Stimulated activated CD8-positive, alpha-beta memory T cell treated with anti-CD3 and anti-CD28 coated beads, Interleukin-7, amount 100 ng/mL, for 1 hour (primary cell): ENCODE data around the gene SFXN5.
A peak's percentile ranks its signal among the peaks of the same experiment; 100 is the strongest.
"Not testable (repeated sequence)": the region's sequence is repeated elsewhere in the genome, so short reads cannot be mapped to it uniquely, and the experiment has no call there.

Experiments used
- DNase-seq, 2 donors: peaks; one replicate each; pipeline ENCODE4 v3.0.0-alpha.2; 2020; ENCODE audit warnings: low read depth in 2 of 2

The SFXN5 gene

DNA sequence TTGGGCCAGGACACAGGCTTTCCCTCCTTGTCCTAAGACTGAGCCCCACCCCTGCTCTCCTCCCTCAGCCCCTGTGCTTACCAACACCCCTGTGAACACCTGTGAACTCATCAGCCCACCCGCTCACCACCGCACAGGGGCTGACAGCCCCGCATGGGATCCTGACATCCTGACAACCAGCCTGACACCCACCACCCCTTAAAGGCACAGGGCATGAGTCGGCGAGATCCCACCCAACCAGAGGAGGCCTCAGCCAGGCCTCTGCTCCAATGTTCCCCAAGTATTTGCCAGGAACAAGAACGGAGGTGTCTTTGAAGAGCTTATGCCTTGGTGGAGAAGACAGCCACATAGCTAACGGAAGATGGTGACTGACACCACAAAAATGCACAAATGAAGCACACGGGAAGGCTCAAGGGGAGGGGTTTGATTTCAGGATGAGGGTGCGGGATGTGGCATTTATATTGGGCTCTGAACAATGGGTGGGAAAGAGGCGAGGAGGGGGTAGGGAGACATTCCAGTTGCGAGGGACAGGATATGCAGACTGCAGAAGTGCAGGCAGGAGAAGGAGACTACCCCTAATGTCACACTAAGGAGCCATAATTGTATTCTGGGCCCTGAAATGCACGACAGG is 30.2 kb upstream of the SFXN5 start:
- no peak for DNase-seq

DNA sequence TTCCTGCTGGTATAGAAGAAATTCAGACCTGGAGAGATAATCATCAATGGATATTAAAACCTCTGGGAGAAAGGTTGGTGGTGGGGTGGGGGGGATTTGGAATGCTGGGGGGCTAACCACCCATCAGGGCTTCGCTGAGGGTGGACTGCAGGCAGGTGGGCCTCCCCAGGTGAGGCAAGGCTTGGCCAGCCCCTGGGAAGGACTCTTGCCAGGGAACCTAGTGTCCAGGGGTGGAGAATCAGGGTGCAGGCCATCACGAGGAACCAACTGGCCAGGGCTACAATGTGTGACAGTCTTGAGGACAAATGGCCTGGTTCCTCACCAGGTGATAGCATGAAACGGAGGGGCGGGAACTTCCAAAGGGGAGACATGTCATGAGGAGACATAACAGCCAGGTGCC is 29.4 kb upstream of the SFXN5 start:
- no peak for DNase-seq

DNA sequence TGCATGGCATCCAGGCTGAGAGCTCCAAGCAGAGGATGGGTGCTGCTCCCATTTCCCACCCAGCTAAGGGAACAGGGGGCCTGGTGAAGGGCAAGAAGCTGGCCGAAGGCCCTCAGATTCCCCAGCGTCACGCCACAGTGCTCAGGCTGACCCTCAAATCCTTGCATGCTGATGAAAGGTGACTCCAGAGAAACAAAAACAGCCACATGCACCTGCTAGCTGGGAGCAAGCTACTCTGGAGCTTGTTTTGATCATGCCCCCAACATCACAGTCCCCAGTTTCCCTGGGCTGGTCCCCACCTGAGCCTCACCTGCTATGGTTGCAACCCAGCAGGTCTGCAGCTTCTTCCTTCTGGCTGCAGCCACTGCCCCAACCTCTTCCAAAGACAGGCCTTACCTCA is 28.0 kb upstream of the SFXN5 start:
- no peak for DNase-seq

DNA sequence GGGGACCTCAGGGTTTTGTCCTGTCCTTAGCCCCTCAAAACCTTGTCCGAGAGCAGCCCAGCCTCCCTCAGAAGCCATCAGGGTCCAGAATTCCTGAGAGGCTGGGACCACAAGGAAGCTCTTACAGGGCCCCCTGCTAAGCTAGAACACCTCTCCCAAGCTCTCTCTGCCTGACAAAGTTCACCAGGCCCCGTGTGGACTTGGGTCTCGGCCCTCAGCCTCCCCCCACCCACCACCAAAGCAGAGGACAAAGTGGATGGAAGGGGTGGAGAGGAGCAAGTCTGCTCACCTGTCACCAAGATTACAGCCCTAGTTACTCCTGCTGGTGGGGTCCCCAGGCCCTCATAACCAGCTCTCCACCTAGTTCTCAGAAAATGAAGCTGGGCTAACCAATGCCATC is 24.4 kb upstream of the SFXN5 start:
- no peak for DNase-seq

DNA sequence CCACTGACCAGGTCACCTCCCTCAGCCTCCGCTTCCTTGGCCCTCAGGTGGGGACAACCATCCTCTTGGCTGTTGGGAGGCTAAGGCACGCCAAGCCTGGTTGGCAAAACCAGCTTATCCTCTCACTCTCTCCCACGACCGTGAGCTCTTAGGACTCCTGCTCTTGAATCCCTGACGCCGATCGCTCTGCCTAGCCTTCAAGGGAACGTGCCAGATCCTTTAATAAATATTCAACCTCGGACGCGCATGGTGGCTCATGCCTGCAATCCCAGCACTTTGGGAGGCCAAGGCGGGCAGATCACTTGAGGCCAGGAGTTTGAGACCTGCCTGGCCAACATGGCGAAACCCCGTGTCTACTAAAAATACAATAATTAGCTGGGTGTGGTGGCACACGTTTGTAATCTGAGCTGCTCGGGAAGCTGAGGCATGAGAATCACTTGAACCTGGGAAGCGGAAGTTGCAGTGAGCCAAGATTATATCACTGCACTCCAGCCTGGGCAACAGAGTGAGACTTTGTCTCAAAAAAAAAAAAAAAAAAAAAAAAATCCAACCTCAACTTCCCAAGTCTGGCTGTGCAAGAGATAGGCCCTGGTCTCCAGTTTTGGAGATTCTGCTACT is 22.2 kb upstream of the SFXN5 start:
- DNase-seq = not testable (repeated sequence)

DNA sequence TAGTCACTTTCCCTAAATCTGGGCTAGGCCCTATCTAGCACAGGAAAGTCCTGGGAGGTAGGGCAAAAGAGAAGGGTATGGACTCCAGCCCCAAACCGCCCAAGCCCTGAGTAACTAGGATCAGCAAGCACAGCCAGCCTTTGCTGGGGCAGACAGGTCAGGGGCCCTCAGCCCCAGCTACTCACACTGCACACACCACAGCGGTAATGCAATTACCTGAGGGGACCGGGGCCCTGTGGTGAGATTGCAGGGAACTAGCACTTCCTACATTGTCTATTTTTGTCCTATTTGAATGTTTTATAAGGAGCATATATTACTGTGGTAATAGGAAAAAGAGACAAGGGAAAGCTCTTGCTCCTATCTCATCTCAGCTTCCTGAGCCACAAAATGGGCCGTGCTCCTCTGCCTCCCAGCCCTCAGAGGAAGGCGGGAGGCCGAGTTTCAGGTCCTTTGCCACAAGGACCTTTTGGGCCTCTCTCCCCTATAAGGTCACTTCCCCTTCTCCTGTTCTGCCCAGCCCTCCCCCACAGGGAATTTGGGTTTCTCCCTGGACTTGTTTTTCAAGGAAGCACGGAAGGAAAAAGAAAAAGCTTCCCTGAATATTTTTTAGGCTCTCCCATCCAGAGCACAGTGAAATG is 20.8 kb upstream of the SFXN5 start:
- DNase-seq = no peak

DNA sequence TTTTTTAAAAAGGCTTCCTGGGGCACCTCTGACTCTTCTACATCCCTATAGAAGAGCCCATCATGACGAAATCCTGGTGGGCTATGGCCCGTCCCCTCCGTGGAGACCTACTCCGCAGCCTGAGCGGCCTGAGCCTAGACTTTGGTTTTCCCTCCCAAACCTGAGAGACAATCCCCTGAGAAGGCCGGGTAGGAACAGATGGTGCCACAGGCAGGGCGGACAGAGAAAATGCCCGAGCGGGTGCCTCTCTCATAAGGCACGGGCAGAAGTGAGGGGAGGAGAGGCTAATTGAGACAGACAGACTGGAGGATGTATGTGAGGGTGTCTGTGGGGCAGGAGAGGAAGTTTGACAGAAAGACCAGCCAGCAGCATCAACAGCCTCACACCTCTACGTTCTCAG is 20.2 kb upstream of the SFXN5 start:
- no peak for DNase-seq

DNA sequence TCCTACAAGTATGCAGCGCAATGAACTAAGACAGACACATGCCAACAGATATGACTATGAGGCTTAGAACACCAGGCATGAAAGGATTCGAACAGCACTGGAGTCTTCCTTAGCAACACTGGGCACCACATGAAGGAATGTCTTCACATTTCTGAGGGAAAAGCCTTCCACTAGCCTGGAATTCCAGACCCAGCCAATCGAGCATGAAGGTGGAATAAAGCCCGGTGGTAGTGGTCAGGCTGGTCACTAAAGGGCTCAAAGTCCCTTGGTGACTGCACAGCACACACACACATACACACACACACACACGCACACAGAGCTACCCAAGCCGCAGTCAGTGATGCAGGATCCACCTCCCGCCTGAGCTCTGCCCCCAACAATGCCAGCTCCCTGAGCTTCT is 19.7 kb upstream of the SFXN5 start:
- no peak for DNase-seq

DNA sequence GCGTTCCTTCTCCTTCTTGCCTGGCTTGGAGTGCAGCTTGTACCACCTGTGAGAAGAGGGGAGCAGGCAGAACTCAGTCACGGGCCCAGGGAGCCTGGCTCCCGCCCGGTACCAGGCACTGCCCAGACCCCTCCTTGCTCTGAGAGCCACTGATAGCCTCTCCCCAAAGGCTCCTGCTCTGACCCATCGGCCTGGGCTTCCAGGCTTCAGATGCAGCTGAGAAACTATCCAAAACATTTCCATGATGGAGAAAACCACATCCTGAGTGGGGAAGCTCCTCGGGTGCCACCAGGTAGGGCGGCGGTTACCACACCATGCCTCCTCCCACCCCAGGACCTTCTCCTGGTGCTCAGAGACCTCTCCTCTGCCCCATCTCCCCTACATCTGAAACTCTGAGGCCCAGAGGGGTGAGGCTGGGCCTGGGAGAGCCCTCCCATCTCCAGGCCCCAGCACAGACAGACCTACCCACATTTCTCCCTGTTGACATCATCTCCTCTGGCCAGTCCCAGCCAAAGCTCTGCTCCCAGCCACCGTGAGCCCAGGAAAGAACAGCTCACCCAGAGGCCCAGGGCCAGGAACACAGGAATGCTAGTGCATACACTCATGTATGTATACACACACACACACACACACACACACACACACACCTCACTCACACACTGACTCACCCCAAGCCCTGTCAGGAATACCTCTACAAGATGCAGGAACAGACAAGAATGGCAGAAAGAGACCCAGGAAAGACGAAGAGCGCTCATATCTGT is 17.9 kb upstream of the SFXN5 start:
- no peak for DNase-seq

DNA sequence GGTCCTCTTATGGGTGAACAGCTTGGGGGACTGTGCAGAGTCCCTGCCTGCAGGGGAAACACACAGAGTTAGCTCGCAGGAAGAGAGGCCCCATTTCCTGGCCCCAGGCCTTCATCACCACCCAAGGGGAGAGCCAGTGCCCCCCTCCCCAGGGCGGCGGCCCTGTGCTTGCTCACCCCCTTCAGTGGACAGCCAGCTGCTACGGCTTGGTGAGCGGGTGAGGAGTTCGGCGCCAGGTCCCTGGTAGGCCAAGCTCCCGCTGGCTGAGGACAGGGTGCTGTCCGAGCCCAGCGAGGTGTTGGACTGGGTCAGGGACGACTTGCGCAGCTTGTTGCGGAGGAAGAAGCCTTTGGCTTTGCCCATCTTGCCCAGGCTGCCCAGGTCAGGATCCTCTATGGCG is 17.2 kb upstream of the SFXN5 start:
- no peak for DNase-seq

DNA sequence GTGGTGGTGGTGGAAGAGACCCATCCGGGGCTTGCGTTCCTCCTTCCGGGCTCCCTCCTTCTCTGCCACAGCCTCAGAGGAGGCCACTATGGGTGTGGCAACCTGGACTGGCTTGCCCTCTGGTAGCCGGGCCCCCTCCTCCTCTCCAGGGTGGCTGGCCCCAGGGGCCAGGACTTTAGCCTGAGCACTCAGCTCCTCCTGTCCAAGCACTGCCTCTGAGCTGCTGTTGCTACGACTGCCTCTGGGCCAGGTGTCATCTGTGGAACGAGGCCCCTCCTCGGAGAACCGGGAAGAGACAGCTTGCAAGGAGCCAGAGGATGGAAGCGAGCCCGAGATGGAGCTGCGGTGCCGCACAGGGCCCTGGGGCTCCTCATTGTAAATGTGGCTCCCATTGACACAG is 16.7 kb upstream of the SFXN5 start:
- no peak for DNase-seq

DNA sequence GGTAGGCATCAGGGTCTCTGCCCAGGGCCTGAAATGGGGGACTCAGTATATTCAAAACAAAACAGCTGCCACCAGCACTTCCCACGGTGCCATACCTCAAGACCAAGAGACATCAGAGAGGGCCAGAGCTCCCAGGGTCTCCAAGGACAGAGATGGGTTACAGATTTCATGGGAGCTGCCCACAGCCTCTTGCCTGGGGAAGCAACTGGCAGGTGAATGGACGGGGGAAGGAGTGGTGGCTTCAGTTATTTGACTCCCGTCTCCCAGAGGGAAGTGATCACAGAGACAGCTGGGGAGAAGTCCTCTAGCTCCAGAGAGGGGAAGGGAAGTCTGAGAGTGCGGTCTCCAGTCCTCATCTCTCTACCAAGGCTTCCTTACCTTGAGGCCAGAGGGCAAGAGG is 15.8 kb upstream of the SFXN5 start:
- DNase-seq = no peak

DNA sequence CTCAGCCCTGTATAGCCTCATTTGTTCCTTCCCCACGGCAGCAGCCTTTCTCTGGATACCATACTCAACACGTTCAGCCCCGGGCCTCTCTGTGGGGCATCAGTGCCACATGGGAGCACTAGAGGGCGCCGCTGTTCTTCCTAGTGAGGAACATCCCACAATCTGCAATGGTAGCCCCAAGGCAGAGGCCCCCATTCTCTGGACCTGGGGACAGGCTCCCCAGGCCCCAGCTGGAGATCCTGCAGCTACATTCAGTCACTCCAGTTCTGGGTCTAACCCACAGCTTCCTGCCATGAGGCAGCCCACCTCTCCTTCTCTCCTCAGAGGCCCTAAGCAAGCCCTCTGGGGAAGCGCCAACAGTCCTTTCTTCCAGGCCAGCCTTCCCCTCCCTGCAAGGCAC is 14.2 kb upstream of the SFXN5 start:
- DNase-seq = peak; percentile 59 to 71

DNA sequence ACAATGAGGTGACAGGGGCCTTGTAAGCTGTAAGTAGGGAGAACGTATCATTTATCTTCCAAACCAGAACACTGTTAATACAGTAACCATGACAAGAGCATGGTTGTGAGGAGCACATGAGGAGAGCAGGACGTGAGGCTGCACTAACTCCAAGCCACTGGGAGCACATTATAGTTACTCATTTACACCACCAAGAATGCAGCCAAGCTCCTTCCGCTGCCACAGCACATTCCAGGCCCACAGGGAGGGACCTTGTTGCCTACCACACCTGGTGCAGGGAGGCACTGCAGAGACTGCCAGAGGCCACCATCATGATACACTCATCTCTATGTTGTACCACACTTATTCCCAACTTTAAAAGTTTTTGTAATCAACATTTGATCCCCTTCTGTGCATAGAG is 13.5 kb upstream of the SFXN5 start:
- DNase-seq = no peak

DNA sequence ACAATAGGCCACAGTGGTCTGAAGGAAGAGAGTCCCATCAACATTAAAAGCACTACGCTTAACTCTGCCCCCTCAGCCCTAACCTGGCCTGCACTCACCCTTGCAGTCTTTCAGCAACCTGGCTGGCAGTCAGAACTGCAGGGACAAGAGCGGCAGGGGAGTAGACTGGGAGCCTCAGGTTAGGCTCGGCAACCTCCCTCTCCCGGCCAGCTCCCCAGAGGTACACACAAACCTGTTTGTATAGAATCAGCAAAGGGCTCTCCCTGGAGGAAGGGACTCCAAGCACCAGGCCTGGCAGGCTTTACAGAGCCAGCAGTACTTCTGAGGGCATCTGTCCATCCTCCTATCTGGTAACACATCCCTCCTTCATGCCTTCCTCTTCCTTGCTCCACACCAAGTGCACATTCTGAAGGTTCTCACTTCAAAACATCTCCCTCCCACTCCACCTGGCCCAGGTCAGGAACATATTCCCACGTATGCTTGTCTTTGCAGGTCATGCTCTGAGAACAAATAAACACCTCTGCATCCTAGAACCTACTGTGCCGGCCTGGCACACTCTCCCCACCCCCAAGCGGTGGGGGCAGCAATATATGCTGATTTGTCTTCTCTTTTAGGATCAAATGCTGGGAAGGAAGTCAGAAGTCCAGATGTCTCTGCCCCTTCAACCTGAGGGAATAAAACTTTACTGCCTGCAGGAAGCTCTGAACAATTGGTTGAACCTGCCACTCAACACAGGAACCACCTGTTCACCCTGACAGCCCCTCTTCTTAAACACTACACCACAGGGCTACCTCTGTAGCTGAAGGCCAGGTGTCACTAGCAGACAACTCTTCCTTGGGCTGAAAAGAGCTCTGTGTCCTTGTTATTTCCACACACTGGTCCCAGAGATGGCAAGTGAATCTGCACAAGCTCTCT is 12.6 kb upstream of the SFXN5 start:
- no peak for DNase-seq

DNA sequence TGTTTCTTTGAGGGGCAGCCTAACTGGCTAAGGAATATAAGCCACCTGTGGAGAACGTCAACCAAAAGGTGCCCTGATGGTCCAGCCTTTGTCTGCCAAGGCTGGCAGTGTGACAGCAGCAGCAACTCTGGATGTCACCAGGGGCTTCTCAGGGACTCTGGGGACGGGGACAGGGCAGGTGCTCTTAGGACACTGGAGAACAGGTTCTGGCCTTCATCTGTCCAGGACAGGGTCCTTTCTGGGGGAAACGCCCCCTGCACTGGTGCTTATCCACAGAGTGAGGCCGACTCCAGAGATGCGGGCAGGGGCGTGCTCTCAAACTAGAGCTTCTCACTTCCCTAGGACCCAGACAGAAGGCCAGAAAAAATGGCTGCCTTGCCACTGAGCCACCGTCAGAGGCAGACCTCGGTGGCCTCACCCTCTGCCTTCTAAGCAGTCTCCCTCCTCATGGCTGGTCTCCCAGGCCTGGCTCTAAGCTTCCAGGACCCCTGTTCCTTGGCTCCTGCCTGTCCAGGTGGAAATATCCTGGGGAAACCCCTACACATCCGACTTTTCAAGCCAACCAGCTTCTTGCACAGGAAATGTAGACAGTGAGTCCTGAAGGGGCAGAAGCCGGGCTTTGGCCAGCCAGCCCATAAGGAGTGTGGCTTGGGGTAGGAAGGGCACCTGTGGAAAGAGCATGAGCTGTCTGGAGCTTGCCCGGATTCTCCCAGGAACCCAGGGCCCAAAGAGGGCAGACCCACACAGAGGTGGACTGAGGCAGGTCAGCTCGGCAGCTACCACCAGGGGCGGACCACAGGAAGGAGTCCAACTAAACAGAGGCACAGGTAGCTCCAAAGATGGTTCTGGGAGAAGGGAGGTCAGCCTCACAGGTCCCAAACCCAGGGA is 11.3 kb upstream of the SFXN5 start:
- no peak for DNase-seq

DNA sequence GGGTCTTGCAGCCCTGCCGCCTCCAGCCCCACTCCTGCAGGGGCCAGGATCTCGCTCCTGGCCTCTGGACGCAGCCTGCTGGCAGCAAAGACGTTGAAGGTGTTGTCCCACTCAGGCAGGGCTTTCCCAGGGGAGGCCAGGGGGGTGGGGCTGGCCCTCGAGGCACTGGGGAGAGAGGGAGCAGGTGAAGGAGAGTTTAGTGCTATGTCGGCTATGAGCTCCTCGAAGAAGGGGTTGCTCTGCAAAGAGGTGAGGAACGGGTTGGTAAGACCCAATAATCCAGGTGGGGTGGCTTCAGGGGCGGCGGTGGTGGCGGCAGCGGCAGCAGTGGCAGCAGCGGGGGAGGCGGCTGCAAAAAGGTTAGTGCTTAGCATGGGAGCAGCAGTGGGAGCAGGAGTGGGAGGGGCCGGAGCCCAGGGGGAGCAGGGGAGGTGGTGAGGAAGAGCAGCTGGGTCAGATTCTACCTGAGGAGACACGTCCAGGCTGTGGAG is 9.7 kb upstream of the SFXN5 start:
- DNase-seq = no peak

DNA sequence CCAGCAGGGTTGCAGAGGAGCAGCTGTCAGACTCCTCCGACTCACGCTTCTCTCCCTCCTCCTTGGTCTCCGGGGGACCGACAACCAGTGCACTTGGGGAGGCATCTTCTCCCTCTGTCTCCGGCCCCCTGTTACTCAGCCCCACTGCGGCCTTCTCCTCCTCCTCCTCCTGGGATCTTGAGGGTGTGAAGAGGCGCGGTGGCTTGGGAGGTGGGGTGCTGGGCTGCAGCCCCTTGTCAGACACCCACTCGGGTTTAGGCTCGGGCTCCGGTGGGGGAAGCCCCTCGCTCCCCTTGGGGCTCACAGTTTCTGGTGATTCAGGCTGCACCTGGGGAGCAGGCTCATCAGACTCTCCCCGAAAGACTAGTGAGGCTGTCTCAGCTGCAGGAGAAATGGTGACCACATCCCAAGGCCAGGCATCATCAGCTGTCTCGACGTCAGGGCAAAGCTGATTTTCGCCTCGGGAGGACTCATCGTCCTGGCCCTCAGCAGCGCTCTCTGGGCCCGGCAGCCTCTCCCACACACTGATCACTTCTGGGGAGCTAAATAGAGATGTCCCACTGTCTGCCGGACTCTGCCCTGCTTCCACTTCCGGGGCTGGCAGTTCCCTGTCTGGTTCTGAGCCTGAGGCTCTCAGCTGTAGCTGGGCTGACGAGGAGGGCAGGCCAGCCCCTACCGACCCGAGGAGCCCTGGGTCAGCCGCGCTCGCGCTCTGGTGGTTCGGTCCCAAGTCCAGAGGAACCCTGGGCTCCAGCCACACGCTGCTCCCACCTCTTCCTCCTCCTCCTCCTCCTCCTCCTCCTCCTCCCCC is 9.0 kb upstream of the SFXN5 start:
- no peak for DNase-seq

DNA sequence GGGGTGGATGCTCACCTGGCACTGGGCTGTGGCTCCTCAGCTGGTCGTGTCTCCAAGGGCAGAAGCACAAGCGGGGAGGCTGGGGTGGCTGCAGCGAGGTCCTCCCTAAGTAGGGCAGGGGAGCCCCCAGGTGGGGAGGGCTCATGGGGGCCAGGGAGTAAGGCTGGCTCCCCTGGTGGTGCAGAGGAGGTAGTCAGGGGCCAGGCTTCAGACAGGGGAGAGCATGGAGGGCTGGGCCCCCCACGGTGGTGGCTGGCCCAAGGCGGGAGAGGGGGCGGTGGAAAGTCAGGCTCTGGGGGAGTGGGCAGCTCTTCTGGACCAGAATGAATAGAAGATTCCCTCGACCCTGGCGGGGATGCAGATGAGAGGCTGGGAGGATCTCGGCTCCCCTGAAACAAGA is 8.1 kb upstream of the SFXN5 start:
- no peak for DNase-seq
